Endothelial cell of umbilical vein (primary cell): ENCODE results near the gene LENEP. TPM values are rescaled to one million over a fixed set of nuclear protein-coding genes. Genes with fewer than 3 reads are reported as not detected.

Experiments used
- BruUV-seq: library from RNA; stranded (reverse); fragments of 400-500 nt; replicated peaks from 2 replicates; lab custom pipeline; 2021; lab: Mats Ljungman, UMichigan
- CTCF ChIA-PET: fragments of 300-600, 350-600 bp; sonication (Branson Sonifier 250); formaldehyde crosslinking; loops from one replicate; lab custom pipeline; 2021; ENCODE audit warnings: antibody characterized with exemption, inconsistent platforms; lab: Charles Lee
- POLR2A ChIA-PET: fragments of 300-600, 350-600 bp; sonication (Branson Sonifier 250); formaldehyde crosslinking; loops from one replicate; lab custom pipeline; 2021; ENCODE audit warnings: antibody characterized with exemption, inconsistent platforms; lab: Charles Lee
- DNase-seq: peaks from one replicate; pipeline ENCODE4 v3.0.0-alpha.2; 2011; ENCODE audit warnings: low read depth, low spot score
- FAIRE-seq: peaks from 2 replicates; lab custom pipeline; 2011; peaks lifted over from hg19 to GRCh38; lab: Jason Lieb, UNC
- H2AFZ ChIP-seq: 2 replicates; pipeline ENCODE4 v1.6.0; 2012; ENCODE audit warnings: low read depth, low read length, control low read depth, inconsistent platforms
- H3K27ac ChIP-seq: 2 replicates; pipeline ENCODE4 v1.5.1; 2011; ENCODE audit warnings: low read depth, mild to moderate bottlenecking, control low read depth, low read length, moderate library complexity; ENCODE audit not compliant: insufficient read depth
- H3K27me3 ChIP-seq, 2 experiments: 2 replicates each; pipeline versions ENCODE4 v1.6.0 to v1.6.1; 2011; ENCODE audit warnings: low read length in 2 of 2, mixed read lengths in 1 of 2; ENCODE audit not compliant: control insufficient read depth in 2 of 2, insufficient read depth in 2 of 2
- H3K36me3 ChIP-seq, 2 experiments: 2 replicates in 1 of 2; 3 replicates in 1 of 2; pipeline ENCODE4 v1.5.1; 2011; ENCODE audit warnings: low read length in 2 of 2, mild to moderate bottlenecking in 1 of 2, moderate library complexity in 1 of 2; ENCODE audit not compliant: control insufficient read depth in 2 of 2, insufficient read depth in 2 of 2; ENCODE audit errors: extremely low read depth in 1 of 2
- H3K4me1 ChIP-seq: 3 replicates; pipeline ENCODE4 v1.5.1; 2011; ENCODE audit warnings: mild to moderate bottlenecking, low read length; ENCODE audit not compliant: control insufficient read depth, insufficient read depth; ENCODE audit errors: extremely low read depth
- H3K4me2 ChIP-seq: 2 replicates; pipeline ENCODE4 v1.6.1; 2011; ENCODE audit warnings: low read length, control low read depth, mixed read lengths; ENCODE audit not compliant: insufficient read depth
- H3K4me3 ChIP-seq, 3 experiments: fragments of 200-600 bp in 1 of 3; sonication (generic), shearing (Covaris generic) in 1 of 3; replicated peaks in 1 of 3; 2 replicates each; pipeline ENCODE4 v1.5.1; 2011 to 2016; ENCODE audit warnings: control low read depth in 3 of 3, low read length in 3 of 3, mild to moderate bottlenecking in 2 of 3, inconsistent platforms in 1 of 3, low read depth in 1 of 3, moderate library complexity in 1 of 3; ENCODE audit not compliant: insufficient read depth in 1 of 3
- H3K79me2 ChIP-seq: 2 replicates; pipeline ENCODE4 v1.6.0; 2012; ENCODE audit warnings: low read length, inconsistent platforms; ENCODE audit not compliant: control insufficient read depth, insufficient read depth
- H3K9ac ChIP-seq: replicated peaks from 2 replicates; pipeline ENCODE3; 2011; ENCODE audit warnings: low read length, control low read depth; ENCODE audit not compliant: insufficient read depth; ENCODE audit errors: extremely low read depth
- H3K9me1 ChIP-seq: replicated peaks from 3 replicates; pipeline ENCODE4 v1.6.0; 2011; ENCODE audit warnings: mild to moderate bottlenecking, low read length; ENCODE audit not compliant: control insufficient read depth, insufficient read depth; ENCODE audit errors: extremely low read depth
- H3K9me3 ChIP-seq: replicated peaks from 2 replicates; pipeline ENCODE4 v1.5.1; 2012; ENCODE audit warnings: low read length, inconsistent platforms; ENCODE audit not compliant: control insufficient read depth, insufficient read depth
- H4K20me1 ChIP-seq: replicated peaks from 2 replicates; pipeline ENCODE3; 2011; ENCODE audit warnings: mild to moderate bottlenecking, low read length; ENCODE audit not compliant: control insufficient read depth, insufficient read depth; ENCODE audit errors: extremely low read depth
- FOS ChIP-seq: IDR thresholded peaks from 2 replicates; pipeline ENCODE4 v1.6.1; 2011; ENCODE audit warnings: mild to moderate bottlenecking, low read length, moderate library complexity, borderline replicate concordance; ENCODE audit not compliant: insufficient read depth
- dilution Hi-C: fragments of 300-500 bp; cut with MboI; formaldehyde crosslinking; loops from one replicate; pipeline ENCODE4 v1.15.0; 2019; ENCODE audit warnings: low sequenced_read_pairs; ENCODE audit not compliant: extremely low pct_ligation_motif_present
- intact Hi-C: fragments of 100-400 bp; cut with micrococcal nuclease; formaldehyde crosslinking; loops from one replicate; pipeline ENCODE4 v1.10.0; 2022
- polyA plus RNA-seq, 4 experiments: library from polyadenylated mRNA; depleted of rRNA in 3 of 4; stranded (reverse) in 3 of 4; unstranded in 1 of 4; fragments of >200 nt; gene quantifications; 2 replicates each; pipeline versions ENCODE4 v1.2.1 to v1.2.3, GENCODE V29; 2011 to 2012; ENCODE audit warnings: missing spikeins in 1 of 4
- total RNA-seq: library from RNA; stranded (reverse); gene quantifications from 2 replicates; pipeline ENCODE4 v1.2.3, GENCODE V29; 2021
- TF ChIP-seq, protein P1 (sequence below), 2 donors: IDR thresholded peaks; 1 replicate in 1 of 2; 2 replicates in 1 of 2; pipeline ENCODE4 v1.5.1; 2011; ENCODE audit warnings: low read length in 2 of 2, mild to moderate bottlenecking in 2 of 2, moderate library complexity in 2 of 2, control low read depth in 1 of 2, inconsistent platforms in 1 of 2, low read depth in 1 of 2; ENCODE audit not compliant: insufficient read depth in 1 of 2; ENCODE audit errors: extremely low read depth in 1 of 2

Gene LENEP
- total and polyA plus RNA-seq, 2 donors (not counting 3 experiments of a cell fraction or from before 2014, with no cell fraction given): 0.64 TPM; not detected in 1

GRCh38 chr1:154943649-154944400 is 49.6 kb upstream of the LENEP start:
- H3K36me3 ChIP-seq: peaks cover 0 to 25% of the 10 kb centered on the region in 2 experiments
- peak; percentile 90 for FAIRE-seq
- H3K4me3 ChIP-seq: no peak overlapping the region
- CTCF ChIA-PET: interaction anchor here (0.6 to 3.4 kb wide), 26 partner anchors 9 to 459 kb away, joined by 3 to 19 read pairs (median 4); partner anchors contain the start of gene CKS1B
- peak; percentile 29 for DNase-seq
- H3K79me2 ChIP-seq: no peaks in the 10 kb centered on the region
- TF ChIP-seq FOS: no peak
- TF ChIP-seq, protein P1, sequence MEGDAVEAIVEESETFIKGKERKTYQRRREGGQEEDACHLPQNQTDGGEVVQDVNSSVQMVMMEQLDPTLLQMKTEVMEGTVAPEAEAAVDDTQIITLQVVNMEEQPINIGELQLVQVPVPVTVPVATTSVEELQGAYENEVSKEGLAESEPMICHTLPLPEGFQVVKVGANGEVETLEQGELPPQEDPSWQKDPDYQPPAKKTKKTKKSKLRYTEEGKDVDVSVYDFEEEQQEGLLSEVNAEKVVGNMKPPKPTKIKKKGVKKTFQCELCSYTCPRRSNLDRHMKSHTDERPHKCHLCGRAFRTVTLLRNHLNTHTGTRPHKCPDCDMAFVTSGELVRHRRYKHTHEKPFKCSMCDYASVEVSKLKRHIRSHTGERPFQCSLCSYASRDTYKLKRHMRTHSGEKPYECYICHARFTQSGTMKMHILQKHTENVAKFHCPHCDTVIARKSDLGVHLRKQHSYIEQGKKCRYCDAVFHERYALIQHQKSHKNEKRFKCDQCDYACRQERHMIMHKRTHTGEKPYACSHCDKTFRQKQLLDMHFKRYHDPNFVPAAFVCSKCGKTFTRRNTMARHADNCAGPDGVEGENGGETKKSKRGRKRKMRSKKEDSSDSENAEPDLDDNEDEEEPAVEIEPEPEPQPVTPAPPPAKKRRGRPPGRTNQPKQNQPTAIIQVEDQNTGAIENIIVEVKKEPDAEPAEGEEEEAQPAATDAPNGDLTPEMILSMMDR (IDR thresholded peaks at IDR 0.05; ENCODE audit: extremely low read depth in 1 of 2, insufficient read depth in 1 of 2, low read depth in 1 of 2, low read length in 2 of 2): peak; percentile 69 to 85
- H3K4me1 ChIP-seq: no peaks in the 10 kb centered on the region
- POLR2A ChIA-PET: interaction anchor here (1.1 to 1.4 kb wide), 2 partner anchors 29 to 384 kb away, joined by 3 read pairs; no protein-coding TSS in a partner anchor
- H3K9me3 ChIP-seq: no peaks in the 10 kb centered on the region
- intact Hi-C loops (no loop called here), dilution Hi-C loops (no loop called here)
- H4K20me1 ChIP-seq: no peaks in the 10 kb centered on the region
- BruUV-seq: TSS peak; percentile 71
- no peak overlapping the region for H3K4me2 ChIP-seq
- H2AFZ ChIP-seq: no peak overlapping the region
- no peaks in the 10 kb centered on the region for H3K9me1 ChIP-seq
- no peaks in the 10 kb centered on the region for H3K27me3 ChIP-seq
- no peak overlapping the region for H3K9ac ChIP-seq
- no peak overlapping the region for H3K27ac ChIP-seq
